Right kidney (tissue), 1 donor: Measurements from ENCODE around the gene SH2B3.
"Not testable (repeated sequence)": the region's sequence is repeated elsewhere in the genome, so short reads cannot be mapped to it uniquely, and the experiment has no call there.

Experiments used
- DNase-seq: peaks from one replicate; pipeline ENCODE4 v3.0.0-alpha.2; 2016

The SH2B3 gene

DNA sequence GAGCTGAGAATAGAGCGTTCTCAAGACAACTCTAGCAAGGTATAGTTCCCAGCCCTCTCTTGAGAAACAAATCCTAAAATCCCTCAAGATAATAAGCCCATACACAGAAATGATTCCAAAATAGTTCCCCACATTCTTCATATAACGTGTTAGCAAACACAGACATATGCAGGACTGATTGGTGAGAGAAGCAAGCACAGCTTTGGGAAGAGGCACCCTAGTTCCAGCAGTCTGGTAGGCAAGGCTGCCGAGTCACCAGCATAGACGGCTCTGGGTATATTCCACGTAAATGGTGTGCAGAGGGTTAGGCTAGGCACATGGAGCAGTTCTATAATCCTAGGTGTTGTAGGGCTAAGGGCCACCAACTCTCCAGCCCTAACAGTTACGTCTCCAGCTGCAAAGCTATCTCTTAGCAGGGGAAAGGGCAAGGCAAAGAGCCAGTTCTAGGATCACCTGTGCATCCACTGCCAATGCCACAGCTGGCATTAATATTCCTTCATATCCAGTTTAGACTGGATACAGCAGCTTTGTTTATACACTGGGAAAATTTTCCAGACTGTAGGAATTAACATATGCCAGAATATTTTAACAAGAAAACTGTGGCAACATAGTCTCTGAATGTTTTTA lies 52.9 kb downstream of the SH2B3 start:
- no peak for DNase-seq

- DNase-seq, result not testable (repeated sequence)
Observed at GRCh38 chr12:111460111-111460510, 54.4 kb downstream of the SH2B3 start.

GRCh38 chr12:111462210-111462769 lies 56.6 kb downstream of the SH2B3 start:
- DNase-seq, result no peak

DNA sequence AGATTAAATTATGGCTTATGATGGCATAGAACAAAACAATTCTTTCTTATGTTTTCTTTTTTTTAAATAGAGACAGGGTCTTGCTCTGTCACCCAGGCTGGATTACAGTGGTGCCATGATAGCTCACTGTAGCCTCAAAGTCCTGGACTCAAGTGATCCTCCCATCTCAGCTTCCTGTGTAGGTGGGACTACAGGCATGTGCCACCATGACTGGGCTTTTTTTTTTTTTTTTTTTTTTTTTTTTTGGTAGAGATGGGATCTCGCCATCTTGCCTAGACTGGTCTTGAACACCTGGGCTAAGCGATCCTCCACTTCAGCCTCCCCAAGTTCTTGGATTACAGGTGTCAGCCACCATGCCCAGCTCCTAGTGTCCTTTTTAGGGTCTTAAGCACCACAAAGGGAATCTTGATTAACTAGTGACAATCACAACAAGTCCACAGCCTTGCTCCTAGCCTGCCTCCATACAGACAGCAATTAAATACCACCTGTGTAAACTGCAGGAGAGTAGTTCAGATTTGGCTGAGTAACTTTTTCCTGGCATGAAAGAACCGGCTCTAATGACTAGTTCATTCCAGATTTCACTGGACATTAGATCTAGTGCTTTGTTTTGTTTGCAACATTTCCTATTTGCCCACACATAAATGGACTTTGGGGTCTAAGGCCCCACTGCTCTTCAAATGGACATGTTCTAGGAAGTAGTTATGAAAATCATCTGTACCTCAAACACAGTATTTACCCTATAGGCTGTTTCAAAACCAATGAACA lies 61.6 kb downstream of the SH2B3 start:
- no peak for DNase-seq

DNA sequence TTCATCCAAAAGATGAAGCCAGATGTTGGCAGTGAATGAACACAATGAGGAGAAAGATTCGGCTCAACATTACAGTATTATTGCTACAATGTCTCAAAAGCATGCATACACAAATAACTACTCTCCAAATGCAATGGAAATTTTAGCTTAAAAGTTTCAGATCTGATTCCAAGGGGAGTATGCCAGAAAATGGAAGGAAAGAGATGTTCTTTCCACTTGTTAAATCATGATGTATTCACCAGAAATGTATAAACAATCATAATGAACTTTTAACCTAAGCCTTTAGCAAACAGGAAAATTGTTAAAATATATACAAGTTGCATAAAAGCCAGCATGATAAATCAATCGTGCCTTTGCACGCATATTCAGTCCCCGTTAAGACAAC lies 62.1 kb downstream of the SH2B3 start:
- DNase-seq, result no peak

- DNase-seq, result no peak
Observed at GRCh38 chr12:111469401-111469800, 63.7 kb downstream of the SH2B3 start.

GRCh38 chr12:111471236-111471635 lies 65.5 kb downstream of the SH2B3 start:
- no peak for DNase-seq

DNA sequence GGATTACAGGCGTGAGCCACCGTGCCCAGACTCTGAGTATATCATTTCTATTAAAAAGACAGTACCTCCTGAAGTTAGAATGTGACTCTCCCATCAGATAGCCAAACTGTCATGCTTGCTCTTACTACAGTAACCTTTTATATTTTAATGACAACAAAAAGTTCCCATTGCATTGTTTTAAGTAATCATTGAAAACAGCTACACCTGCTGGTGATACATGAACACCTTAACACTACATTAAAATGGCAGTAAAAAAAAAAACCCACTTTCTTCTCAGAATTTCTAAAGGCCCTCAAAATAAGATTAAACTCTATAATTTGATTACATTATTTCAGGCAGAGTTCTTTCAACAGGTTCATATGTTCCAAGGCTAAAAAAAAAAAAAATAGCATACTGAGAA lies 76.7 kb downstream of the SH2B3 start:
- no peak for DNase-seq

DNA sequence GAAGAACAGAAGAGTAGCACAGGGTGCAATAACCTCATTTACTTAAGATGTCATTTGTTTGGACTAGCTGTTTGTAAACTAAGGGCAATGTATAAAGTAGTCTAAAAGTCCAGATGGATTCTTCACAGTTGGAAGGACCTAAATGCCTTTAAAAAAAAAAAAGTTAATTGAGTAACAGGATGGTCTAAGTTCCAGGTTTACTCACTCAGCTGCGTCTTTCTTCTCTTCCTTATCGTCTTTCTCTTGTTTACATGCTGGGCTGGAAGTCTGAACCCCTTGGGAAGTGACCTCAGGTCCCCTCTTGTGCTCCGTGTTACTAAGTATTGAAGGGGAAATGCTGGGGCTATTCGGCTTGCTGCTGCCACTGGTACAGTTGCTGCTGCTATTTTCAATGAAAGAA lies 82.5 kb downstream of the SH2B3 start:
- DNase-seq, result no peak

GRCh38 chr12:111488798-111489197 lies 83.1 kb downstream of the SH2B3 start:
- no peak for DNase-seq

DNA sequence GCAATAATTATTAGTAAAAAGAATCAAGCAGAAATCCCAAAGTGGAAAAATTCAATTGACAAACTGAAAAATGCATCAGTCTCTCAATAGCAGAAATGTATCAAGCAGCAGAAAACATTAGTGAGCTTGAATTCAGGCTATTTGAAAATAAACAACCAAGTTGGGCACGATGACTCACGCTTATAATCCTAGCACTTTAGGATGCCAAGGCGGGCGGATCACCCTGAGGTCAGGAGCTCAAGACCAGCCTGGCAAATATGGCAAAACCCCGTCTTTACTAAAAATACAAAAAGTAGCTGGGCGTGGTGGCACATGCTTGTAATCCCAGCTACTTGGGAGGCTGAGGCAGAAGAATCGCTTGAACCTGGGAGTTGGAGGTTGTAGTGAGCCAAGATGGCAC lies 87.3 kb downstream of the SH2B3 start:
- not testable (repeated sequence) for DNase-seq

DNA sequence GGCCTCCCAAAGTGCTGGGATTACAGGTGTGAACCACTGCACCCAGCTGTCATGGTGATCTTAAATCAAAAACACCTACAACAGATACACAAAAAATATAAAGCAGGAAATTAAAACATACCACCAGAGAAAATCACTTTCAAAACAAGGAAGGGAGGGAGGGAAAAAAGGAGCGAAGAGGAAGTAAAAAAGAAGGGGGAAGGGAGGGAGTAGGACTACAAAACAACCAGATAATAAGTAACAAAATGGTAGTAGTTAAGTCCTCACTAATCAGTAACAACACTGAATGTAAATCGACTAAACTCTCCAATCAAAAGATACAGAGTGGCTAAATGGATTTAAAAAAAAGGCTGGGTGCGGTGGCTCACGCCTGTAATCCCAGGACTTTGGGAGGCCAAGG lies 89.0 kb downstream of the SH2B3 start:
- no peak for DNase-seq
